ENCODE data around the gene ALG1.
"Not testable (repeated sequence)": the region's sequence is repeated elsewhere in the genome, so short reads cannot be mapped to it uniquely, and the experiment has no call there.

GRCh38 chr16:5131467-5132004, 59.9 kb downstream of the ALG1 start:
- not testable (repeated sequence) for TF ChIP-seq EZH2 (IDR thresholded peaks at IDR 0.05; ENCODE audit: borderline replicate concordance); CTCF (IDR thresholded peaks at IDR 0.05; ENCODE audit: poor library complexity); EZH2phosphoT487 (IDR thresholded peaks at IDR 0.05; ENCODE audit: low read depth, severe bottlenecking, unreplicated experiment)
